IgD-negative memory B cell (primary cell): ENCODE data around the gene METAP1. TPM values are rescaled to one million over a fixed set of nuclear protein-coding genes. Genes with fewer than 3 reads are reported as not detected.
A peak's percentile ranks its signal among the peaks of the same experiment; 100 is the strongest.
"Not testable (repeated sequence)": the region's sequence is repeated elsewhere in the genome, so short reads cannot be mapped to it uniquely, and the experiment has no call there.

ENCODE experiments used
- H3K27ac Mint-ChIP-seq, 3 donors: one replicate each; pipeline ENCODE4 v1.8.0; 2020 to 2022; ENCODE audit warnings: mild to moderate bottlenecking in 3 of 3, mixed read lengths in 3 of 3, moderate library complexity in 1 of 3
- H3K27me3 Mint-ChIP-seq: one replicate; pipeline ENCODE4 v1.8.0; 2021; ENCODE audit warnings: mixed read lengths
- H3K36me3 Mint-ChIP-seq: one replicate; pipeline ENCODE4 v1.8.0; 2020; ENCODE audit warnings: mild to moderate bottlenecking, mixed read lengths
- H3K4me1 Mint-ChIP-seq, 3 donors: one replicate each; pipeline ENCODE4 v1.8.0; 2020 to 2022; ENCODE audit warnings: mixed read lengths in 3 of 3, mild to moderate bottlenecking in 1 of 3
- H3K4me3 Mint-ChIP-seq, 4 donors: one replicate each; pipeline ENCODE4 v1.8.0; 2020 to 2022; ENCODE audit warnings: mild to moderate bottlenecking in 4 of 4, mixed read lengths in 4 of 4, moderate library complexity in 3 of 4
- H3K9me3 Mint-ChIP-seq, 3 donors: one replicate each; pipeline ENCODE4 v1.8.0; 2020 to 2021; ENCODE audit warnings: mixed read lengths in 3 of 3, mild to moderate bottlenecking in 1 of 3
- polyA plus RNA-seq: library from polyadenylated mRNA; unstranded; fragments of 300-500 nt; fragmentation: Illumina TruSeq; gene quantifications from one replicate; pipeline ENCODE4 v1.2.3, GENCODE V29; 2021

The METAP1 gene
- polyA plus RNA-seq, 1 donor from 2014 or later = 27.1 TPM

GRCh38 chr4:98987720-98988119, 7.8 kb upstream of the METAP1 start:
- H3K4me3 Mint-ChIP-seq = no peak overlapping the region
- H3K27ac Mint-ChIP-seq = no peak overlapping the region
- H3K27me3 Mint-ChIP-seq = no peaks in the 10 kb centered on the region
- H3K4me1 Mint-ChIP-seq = no peaks in the 10 kb centered on the region
- peaks cover 0 to 4% (median 2%) of the 10 kb centered on the region in 3 donors for H3K9me3 Mint-ChIP-seq
- peaks cover 2% of the 10 kb centered on the region for H3K36me3 Mint-ChIP-seq

GRCh38 chr4:98992835-98993234, 2.7 kb upstream of the METAP1 start:
- Mint-ChIP-seq H3K4me1 (peaks cover 12 to 22% (median 19%) of the 10 kb centered on the region in 3 donors), H3K27ac (peak overlapping the region in 1 of 3 donors; percentile 21)
- not testable (repeated sequence) for H3K9me3 Mint-ChIP-seq, H3K36me3 Mint-ChIP-seq, H3K27me3 Mint-ChIP-seq, H3K4me3 Mint-ChIP-seq

GRCh38 chr4:98993419-98994071, 2.0 kb upstream of the METAP1 start:
- Mint-ChIP-seq H3K9me3 (no peaks in the 10 kb centered on the region), H3K4me3 (no peak overlapping the region), H3K36me3 (peaks cover 2% of the 10 kb centered on the region), H3K27ac (no peak overlapping the region), H3K4me1 (peaks cover 12 to 24% (median 20%) of the 10 kb centered on the region in 3 donors), H3K27me3 (no peaks in the 10 kb centered on the region)

GRCh38 chr4:98994474-98995182, 893 bp upstream of the METAP1 start:
- H3K4me3 Mint-ChIP-seq = peak overlapping the region; percentile 88 to 96 (median 94)

GRCh38 chr4:98996056-98996764, 689 bp downstream of the METAP1 start:
- Mint-ChIP-seq H3K27ac (peak overlapping the region in 2 of 3 donors; percentile 6 to 82), H3K4me1 (peaks cover 20 to 35% (median 27%) of the 10 kb centered on the region in 3 donors), H3K27me3 (no peaks in the 10 kb centered on the region), H3K4me3 (peak overlapping the region; percentile 72 to 90 (median 82)), H3K9me3 (no peaks in the 10 kb centered on the region), H3K36me3 (peaks cover 2% of the 10 kb centered on the region)

More at GRCh38 chr4:98994474-98995182, 893 bp upstream of the METAP1 start:
- H3K27me3 Mint-ChIP-seq = no peaks in the 10 kb centered on the region
- H3K36me3 Mint-ChIP-seq = peaks cover 2% of the 10 kb centered on the region
- H3K4me1 Mint-ChIP-seq = peaks cover 14 to 27% (median 24%) of the 10 kb centered on the region in 3 donors
- H3K27ac Mint-ChIP-seq = peak overlapping the region; percentile 96 to 98 (median 97)
- H3K9me3 Mint-ChIP-seq = no peaks in the 10 kb centered on the region

- H3K4me3 Mint-ChIP-seq = peak overlapping the region; percentile 72 to 90 (median 82)
- no peaks in the 10 kb centered on the region for H3K9me3 Mint-ChIP-seq
- peaks cover 2% of the 10 kb centered on the region for H3K36me3 Mint-ChIP-seq
- peaks cover 22 to 35% (median 28%) of the 10 kb centered on the region in 3 donors for H3K4me1 Mint-ChIP-seq
- H3K27me3 Mint-ChIP-seq = no peaks in the 10 kb centered on the region
- H3K27ac Mint-ChIP-seq = peak overlapping the region; percentile 6 to 82 (median 8)
Measured at GRCh38 chr4:98996765-98997068, 1.2 kb downstream of the METAP1 start.

- Mint-ChIP-seq H3K9me3 (no peaks in the 10 kb centered on the region), H3K27me3 (no peaks in the 10 kb centered on the region), H3K27ac (no peak overlapping the region), H3K36me3 (peaks cover 2% of the 10 kb centered on the region), H3K4me3 (peak overlapping the region; percentile 14 to 81 (median 50)), H3K4me1 (peaks cover 26 to 39% (median 31%) of the 10 kb centered on the region in 3 donors)
Measured at GRCh38 chr4:98997166-98997565, 1.6 kb downstream of the METAP1 start.

- H3K4me3 Mint-ChIP-seq = peak overlapping the region in 2 of 4 donors; percentile 73 to 81
- H3K36me3 Mint-ChIP-seq = peaks cover 4% of the 10 kb centered on the region
- no peaks in the 10 kb centered on the region for H3K9me3 Mint-ChIP-seq
- peaks cover 34 to 45% (median 39%) of the 10 kb centered on the region in 3 donors for H3K4me1 Mint-ChIP-seq
- H3K27me3 Mint-ChIP-seq = no peaks in the 10 kb centered on the region
- no peak overlapping the region for H3K27ac Mint-ChIP-seq
Measured at GRCh38 chr4:98998551-98998950, 3.0 kb downstream of the METAP1 start.

GRCh38 chr4:99002279-99002678, 6.8 kb downstream of the METAP1 start:
- Mint-ChIP-seq H3K27ac (no peak overlapping the region), H3K36me3 (peaks cover 4% of the 10 kb centered on the region)

GRCh38 chr4:99008051-99008450, 12.5 kb downstream of the METAP1 start:
- H3K27ac Mint-ChIP-seq = peak overlapping the region in 1 of 3 donors; percentile 47
- no peak overlapping the region for H3K4me3 Mint-ChIP-seq
- peaks cover 11 to 35% (median 25%) of the 10 kb centered on the region in 3 donors for H3K4me1 Mint-ChIP-seq

More at GRCh38 chr4:99002279-99002678, 6.8 kb downstream of the METAP1 start:
- peak overlapping the region in 3 of 4 donors; percentile 18 to 34 (median 20) for H3K4me3 Mint-ChIP-seq
- no peaks in the 10 kb centered on the region for H3K9me3 Mint-ChIP-seq
- no peaks in the 10 kb centered on the region for H3K27me3 Mint-ChIP-seq
- peaks cover 29 to 40% (median 34%) of the 10 kb centered on the region in 3 donors for H3K4me1 Mint-ChIP-seq

GRCh38 chr4:99011910-99012309, 16.4 kb downstream of the METAP1 start:
- Mint-ChIP-seq H3K36me3 (peaks cover 12% of the 10 kb centered on the region), H3K27me3 (no peaks in the 10 kb centered on the region), H3K4me3 (no peak overlapping the region), H3K4me1 (peaks cover 10 to 42% (median 35%) of the 10 kb centered on the region in 3 donors), H3K27ac (no peak overlapping the region), H3K9me3 (peaks cover 3 to 12% (median 8%) of the 10 kb centered on the region in 3 donors)

More at GRCh38 chr4:99008051-99008450, 12.5 kb downstream of the METAP1 start:
- Mint-ChIP-seq H3K9me3 (peaks cover 3 to 12% (median 8%) of the 10 kb centered on the region in 3 donors), H3K36me3 (peaks cover 12% of the 10 kb centered on the region), H3K27me3 (no peaks in the 10 kb centered on the region)

- Mint-ChIP-seq H3K27me3 (no peaks in the 10 kb centered on the region), H3K4me1 (peaks cover 10 to 32% (median 30%) of the 10 kb centered on the region in 3 donors), H3K27ac (no peak overlapping the region), H3K9me3 (peaks cover 3 to 12% (median 8%) of the 10 kb centered on the region in 3 donors), H3K36me3 (peaks cover 11% of the 10 kb centered on the region), H3K4me3 (no peak overlapping the region)
Measured at GRCh38 chr4:99013402-99013843, 17.9 kb downstream of the METAP1 start.

GRCh38 chr4:99013884-99014523, 18.5 kb downstream of the METAP1 start:
- peaks cover 3 to 11% (median 8%) of the 10 kb centered on the region in 3 donors for H3K9me3 Mint-ChIP-seq
- H3K36me3 Mint-ChIP-seq = peaks cover 10% of the 10 kb centered on the region
- peaks cover 13 to 32% (median 30%) of the 10 kb centered on the region in 3 donors for H3K4me1 Mint-ChIP-seq
- no peak overlapping the region for H3K4me3 Mint-ChIP-seq
- no peaks in the 10 kb centered on the region for H3K27me3 Mint-ChIP-seq
- no peak overlapping the region for H3K27ac Mint-ChIP-seq

- H3K4me1 Mint-ChIP-seq = peaks cover 18 to 29% (median 27%) of the 10 kb centered on the region in 3 donors
- H3K4me3 Mint-ChIP-seq = no peak overlapping the region
- peaks cover 12% of the 10 kb centered on the region for H3K36me3 Mint-ChIP-seq
- peak overlapping the region in 1 of 3 donors; percentile 78 for H3K27ac Mint-ChIP-seq
- H3K27me3 Mint-ChIP-seq = no peaks in the 10 kb centered on the region
- peaks cover 0 to 18% (median 1%) of the 10 kb centered on the region in 3 donors for H3K9me3 Mint-ChIP-seq
Measured at GRCh38 chr4:99021386-99021785, 25.9 kb downstream of the METAP1 start.
